ENCODE data around the gene SLC7A8.
"Not testable (repeated sequence)": the region's sequence is repeated elsewhere in the genome, so short reads cannot be mapped to it uniquely, and the experiment has no call there.

Gene SLC7A8

GRCh38 chr14:23183479-23183878 is at the start of gene SLC7A8:
Gene SLC7A8, minus strand, starts transcription at chr14:23183660. Its CDS starts 746 bp downstream, at chr14:23182914.
- DNase-seq = no peak

- not testable (repeated sequence) for DNase-seq
Observed at GRCh38 chr14:23232241-23232808, 48.9 kb upstream of the SLC7A8 start.

GRCh38 chr14:23228812-23229211 is 45.4 kb upstream of the SLC7A8 start:
- DNase-seq = no peak

- DNase-seq = no peak
Observed at GRCh38 chr14:23227566-23227965, 44.1 kb upstream of the SLC7A8 start.

GRCh38 chr14:23224958-23225357 is 41.5 kb upstream of the SLC7A8 start:
- not testable (repeated sequence) for DNase-seq

- DNase-seq = no peak
Observed at GRCh38 chr14:23219075-23219474, 35.6 kb upstream of the SLC7A8 start.

GRCh38 chr14:23217032-23218020 is 33.9 kb upstream of the SLC7A8 start:
- no peak for DNase-seq

GRCh38 chr14:23215421-23215820 is 32.0 kb upstream of the SLC7A8 start:
- no peak for DNase-seq

- no peak for DNase-seq
Observed at GRCh38 chr14:23209651-23210423, 26.4 kb upstream of the SLC7A8 start.

GRCh38 chr14:23208324-23208723 is 24.9 kb upstream of the SLC7A8 start:
- DNase-seq = no peak

- no peak for DNase-seq
Observed at GRCh38 chr14:23207146-23207540, 23.7 kb upstream of the SLC7A8 start.

- DNase-seq = no peak
Observed at GRCh38 chr14:23206422-23207145, 23.1 kb upstream of the SLC7A8 start.

- no peak for DNase-seq
Observed at GRCh38 chr14:23202001-23202400, 18.5 kb upstream of the SLC7A8 start.

- not testable (repeated sequence) for DNase-seq
Observed at GRCh38 chr14:23199141-23199540, 15.7 kb upstream of the SLC7A8 start.

GRCh38 chr14:23196487-23196886 is 13.0 kb upstream of the SLC7A8 start:
- not testable (repeated sequence) for DNase-seq

- DNase-seq = no peak
Observed at GRCh38 chr14:23195552-23196101, 12.2 kb upstream of the SLC7A8 start.

- DNase-seq = no peak
Observed at GRCh38 chr14:23193432-23193831, 10.0 kb upstream of the SLC7A8 start.

GRCh38 chr14:23187925-23188324 is 4.5 kb upstream of the SLC7A8 start:
- no peak for DNase-seq

- no peak for DNase-seq
Observed at GRCh38 chr14:23186913-23187654, 3.6 kb upstream of the SLC7A8 start.

GRCh38 chr14:23185063-23185462 is 1.6 kb upstream of the SLC7A8 start:
- DNase-seq = no peak

- DNase-seq = no peak
Observed at GRCh38 chr14:23183158-23183470, 346 bp downstream of the SLC7A8 start.

Data from activated effector memory CD4-positive, alpha-beta T cell treated with Interleukin-2 at 50 U/mL for 16 hours (primary cell).